ENCODE measurements around the gene VWA8. TPM values are rescaled to one million over a fixed set of nuclear protein-coding genes. Genes with fewer than 3 reads are reported as not detected.

The VWA8 gene
- total and polyA plus RNA-seq, 2 of the 8 experiments (the other 6 are each of a cell fraction or from before 2014, with no cell fraction given) = 5.9 to 19.6 TPM

DNA sequence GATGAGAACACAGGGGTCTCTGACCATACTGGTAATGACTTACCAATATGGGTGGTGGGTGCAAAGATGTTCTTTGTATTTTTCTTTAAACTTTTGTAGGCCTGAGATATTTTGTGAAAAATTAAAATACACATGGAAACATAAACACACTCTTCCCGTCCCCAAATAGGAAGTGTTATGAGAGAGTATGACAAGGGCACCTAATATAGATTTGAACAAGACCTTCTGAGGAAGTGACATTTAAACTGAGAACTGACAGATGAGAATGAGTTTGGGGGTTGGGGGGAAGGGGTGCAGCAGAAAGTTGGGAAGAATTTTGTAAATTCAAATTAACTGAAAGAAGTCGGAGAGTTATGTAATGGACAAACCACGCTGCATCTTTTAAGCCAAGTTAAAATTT is 279.3 kb downstream of the VWA8 start (continued):
- TF ChIP-seq POU5F1 (IDR thresholded peaks at IDR 0.05; ENCODE audit: low read depth, low read length) (no peak), POLR2AphosphoS5 (IDR thresholded peaks at IDR 0.05; ENCODE audit: low read depth, low read length) (no peak), SP2 (IDR thresholded peaks at IDR 0.05; ENCODE audit: low read length) (no peak)
- TF ChIP-seq, protein P1, sequence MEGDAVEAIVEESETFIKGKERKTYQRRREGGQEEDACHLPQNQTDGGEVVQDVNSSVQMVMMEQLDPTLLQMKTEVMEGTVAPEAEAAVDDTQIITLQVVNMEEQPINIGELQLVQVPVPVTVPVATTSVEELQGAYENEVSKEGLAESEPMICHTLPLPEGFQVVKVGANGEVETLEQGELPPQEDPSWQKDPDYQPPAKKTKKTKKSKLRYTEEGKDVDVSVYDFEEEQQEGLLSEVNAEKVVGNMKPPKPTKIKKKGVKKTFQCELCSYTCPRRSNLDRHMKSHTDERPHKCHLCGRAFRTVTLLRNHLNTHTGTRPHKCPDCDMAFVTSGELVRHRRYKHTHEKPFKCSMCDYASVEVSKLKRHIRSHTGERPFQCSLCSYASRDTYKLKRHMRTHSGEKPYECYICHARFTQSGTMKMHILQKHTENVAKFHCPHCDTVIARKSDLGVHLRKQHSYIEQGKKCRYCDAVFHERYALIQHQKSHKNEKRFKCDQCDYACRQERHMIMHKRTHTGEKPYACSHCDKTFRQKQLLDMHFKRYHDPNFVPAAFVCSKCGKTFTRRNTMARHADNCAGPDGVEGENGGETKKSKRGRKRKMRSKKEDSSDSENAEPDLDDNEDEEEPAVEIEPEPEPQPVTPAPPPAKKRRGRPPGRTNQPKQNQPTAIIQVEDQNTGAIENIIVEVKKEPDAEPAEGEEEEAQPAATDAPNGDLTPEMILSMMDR (IDR thresholded peaks at IDR 0.05; ENCODE audit: control extremely low read depth in 1 of 3, insufficient read depth in 1 of 3, low read depth in 1 of 3, low read length in 3 of 3) = no peak
